ENCODE measurements around the gene FHIT.

GRCh38 chr3:60990442-60990730 lies 260.9 kb downstream of the FHIT start:
- TF ChIP-seq POLR2A (IDR thresholded peaks at IDR 0.05; ENCODE audit: low read depth, low read length) (no peak), TAF1 (IDR thresholded peaks at IDR 0.05; ENCODE audit: borderline replicate concordance, low read depth, low read length) (no peak), CTCF (IDR thresholded peaks at IDR 0.05 in 2 of 3, conservative IDR thresholded peaks at IDR 0.05 in 1 of 3; ENCODE audit: control insufficient read depth in 2 of 3, extremely low read depth in 1 of 3, insufficient read depth in 1 of 3, low read depth in 3 of 3, low read length in 3 of 3) (no peak), EGR1 (IDR thresholded peaks at IDR 0.05; ENCODE audit: borderline replicate concordance in 1 of 2, low read depth in 2 of 2, low read length in 2 of 2) (no peak), PKNOX1 (IDR thresholded peaks at IDR 0.05) (no peak), HCFC1 (IDR thresholded peaks at IDR 0.05; ENCODE audit: low read length) (no peak), CREB1 (IDR thresholded peaks at IDR 0.05; ENCODE audit: low read depth) (no peak), SPI1 (IDR thresholded peaks at IDR 0.05; ENCODE audit: borderline replicate concordance, insufficient read depth, low read depth, low read length) (no peak), ATF3 (IDR thresholded peaks at IDR 0.05; ENCODE audit: borderline replicate concordance, extremely low read depth, low read depth, low read length) (no peak)
